BLaER1 treated with 17β-estradiol and CSF1 and Interleukin-3, amounts not matched to agents 10 nM and 100 nM (cell line): ENCODE data around the gene WAPL.

Experiments used
- H3K27ac ChIP-seq, 11 experiments: shearing (Covaris generic); formaldehyde crosslinking; 2 replicates each; pipeline ENCODE4 v1.8.1; 2022
- H3K27me3 ChIP-seq, 11 experiments: shearing (Covaris generic); formaldehyde crosslinking; 2 replicates each; pipeline ENCODE4 v1.8.1; 2022
- H3K36me3 ChIP-seq, 11 experiments: shearing (Covaris generic); formaldehyde crosslinking; 2 replicates each; pipeline ENCODE4 v1.8.1; 2022
- H3K4me1 ChIP-seq, 10 experiments: shearing (Covaris generic); formaldehyde crosslinking; 2 replicates each; pipeline ENCODE4 v1.8.1; 2022
- H3K4me2 ChIP-seq, 11 experiments: shearing (Covaris generic); formaldehyde crosslinking; 2 replicates each; pipeline ENCODE4 v1.8.1; 2022
- H3K4me3 ChIP-seq, 10 experiments: shearing (Covaris generic); formaldehyde crosslinking; 2 replicates each; pipeline ENCODE4 v1.8.1; 2022
- H3K9ac ChIP-seq, 11 experiments: shearing (Covaris generic); formaldehyde crosslinking; 2 replicates each; pipeline ENCODE4 v1.8.1; 2022
- H3K9me3 ChIP-seq, 11 experiments: shearing (Covaris generic); formaldehyde crosslinking; replicated peaks in 1 of 11; 2 replicates each; pipeline ENCODE4 v1.8.1; 2022
- H4K20me1 ChIP-seq, 11 experiments: shearing (Covaris generic); formaldehyde crosslinking; 2 replicates each; pipeline ENCODE4 v1.8.1; 2022
- Cebpa-rat ChIP-seq, 11 experiments: shearing (Covaris generic); IDR thresholded peaks; 2 replicates each; pipeline ENCODE4 v1.8.1; 2022

Gene WAPL

GRCh38 chr10:86511027-86511865 is 10.3 kb downstream of the WAPL start:
- Histone ChIP-seq H4K20me1 (peaks cover 96 to 100% (median 100%) of the 10 kb centered on the region in 11 experiments), H3K27ac (no peak overlapping the region), H3K4me3 (no peak overlapping the region), H3K4me2 (no peak overlapping the region), H3K9me3 (peaks cover 0 to 4% (median 0%) of the 10 kb centered on the region in 11 experiments; a peak in 1 of 22 replicates), H3K36me3 (peaks cover 72 to 100% (median 85%) of the 10 kb centered on the region in 11 experiments), H3K4me1 (peaks cover 54 to 76% (median 64%) of the 10 kb centered on the region in 10 experiments), H3K27me3 (no peaks in the 10 kb centered on the region), H3K9ac (no peak overlapping the region)
- no peak for TF ChIP-seq Cebpa-rat (IDR thresholded peaks at IDR 0.05)

DNA sequence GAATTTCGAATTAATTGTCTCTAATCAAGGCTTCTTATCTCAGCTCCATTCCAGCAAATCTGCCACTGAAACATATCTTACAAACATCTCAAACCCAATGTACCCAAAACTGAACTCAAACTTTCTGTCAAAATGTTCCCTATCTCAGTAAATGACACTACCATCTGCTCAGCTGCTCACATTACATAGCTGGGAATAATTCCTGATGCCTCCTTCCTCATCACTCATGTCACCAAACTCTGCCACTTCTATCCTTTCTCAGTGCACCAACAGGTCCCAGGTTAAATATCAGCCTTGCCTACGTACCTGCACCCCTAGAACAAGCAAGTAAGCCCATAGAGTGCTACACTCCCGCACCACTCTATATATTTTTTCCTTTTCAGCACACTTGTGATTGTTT is 12.4 kb downstream of the WAPL start:
- no peak for TF ChIP-seq Cebpa-rat (IDR thresholded peaks at IDR 0.05)
- H3K27ac ChIP-seq = no peak overlapping the region
- H3K4me3 ChIP-seq = no peak overlapping the region
- peaks cover 96 to 100% (median 100%) of the 10 kb centered on the region in 11 experiments for H4K20me1 ChIP-seq
- peaks cover 0 to 4% (median 0%) of the 10 kb centered on the region in 11 experiments; a peak in 1 of 22 replicates for H3K9me3 ChIP-seq
- peaks cover 58 to 100% (median 83%) of the 10 kb centered on the region in 11 experiments for H3K36me3 ChIP-seq
- peaks cover 53 to 76% (median 67%) of the 10 kb centered on the region in 10 experiments for H3K4me1 ChIP-seq
- no peaks in the 10 kb centered on the region for H3K27me3 ChIP-seq
- no peak overlapping the region for H3K9ac ChIP-seq
- H3K4me2 ChIP-seq = peak overlapping the region in 5 of 11 experiments; percentile 1 to 32 (median 23); a peak in 8 of 22 replicates

GRCh38 chr10:86508217-86508616 is 13.4 kb downstream of the WAPL start:
- Histone ChIP-seq H3K9ac (no peak overlapping the region), H3K4me1 (peaks cover 48 to 67% (median 58%) of the 10 kb centered on the region in 10 experiments), H4K20me1 (peaks cover 95 to 100% (median 100%) of the 10 kb centered on the region in 11 experiments)

DNA sequence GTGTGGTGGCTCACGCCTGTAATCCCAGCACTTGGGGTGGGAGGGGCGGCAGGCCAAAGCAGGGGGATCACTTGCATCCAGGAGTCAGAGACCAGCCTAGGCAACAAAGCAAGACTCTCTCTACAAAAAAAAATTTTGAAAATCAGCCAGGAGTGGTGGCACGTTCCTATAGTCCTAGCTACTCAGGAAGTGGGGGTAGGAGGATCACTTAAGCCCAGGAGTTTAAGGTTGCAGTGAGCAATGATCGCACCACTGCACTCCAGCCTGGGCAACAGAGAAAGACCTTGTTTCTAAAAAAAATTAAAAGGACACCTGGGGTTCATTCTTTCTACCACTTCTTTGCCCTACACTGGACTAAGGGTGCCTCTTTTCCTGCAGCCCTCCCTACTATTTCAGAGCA is 15.1 kb downstream of the WAPL start:
- no peak for TF ChIP-seq Cebpa-rat (IDR thresholded peaks at IDR 0.05)
- H3K4me2 ChIP-seq = peak overlapping the region; percentile 42 to 88 (median 68)
- H4K20me1 ChIP-seq = peaks cover 95 to 100% (median 100%) of the 10 kb centered on the region in 11 experiments
- H3K9ac ChIP-seq = peak overlapping the region in 4 of 11 experiments; percentile 1 to 60 (median 24); a peak in 4 of 22 replicates
- peaks cover 0 to 4% (median 0%) of the 10 kb centered on the region in 11 experiments; a peak in 1 of 22 replicates for H3K9me3 ChIP-seq
- H3K4me3 ChIP-seq = no peak overlapping the region
- peak overlapping the region in 2 of 11 experiments; percentile 4 to 11; a peak in 5 of 22 replicates for H3K27ac ChIP-seq
- no peaks in the 10 kb centered on the region for H3K27me3 ChIP-seq
- peaks cover 58 to 100% (median 83%) of the 10 kb centered on the region in 11 experiments for H3K36me3 ChIP-seq
- H3K4me1 ChIP-seq = peaks cover 41 to 55% (median 50%) of the 10 kb centered on the region in 10 experiments

More at GRCh38 chr10:86508217-86508616, 13.4 kb downstream of the WAPL start:
- TF ChIP-seq Cebpa-rat (IDR thresholded peaks at IDR 0.05) = no peak
- Histone ChIP-seq H3K4me3 (no peak overlapping the region), H3K36me3 (peaks cover 58 to 100% (median 83%) of the 10 kb centered on the region in 11 experiments), H3K27ac (no peak overlapping the region), H3K9me3 (peaks cover 0 to 4% (median 0%) of the 10 kb centered on the region in 11 experiments; a peak in 1 of 22 replicates), H3K27me3 (no peaks in the 10 kb centered on the region), H3K4me2 (peak overlapping the region in 10 of 11 experiments; percentile 19 to 88 (median 66); a peak in 12 of 22 replicates)

GRCh38 chr10:86506062-86506461 is 15.5 kb downstream of the WAPL start:
- H3K36me3 ChIP-seq = peaks cover 58 to 100% (median 83%) of the 10 kb centered on the region in 11 experiments
- H3K9me3 ChIP-seq = peaks cover 0 to 2% (median 0%) of the 10 kb centered on the region in 11 experiments; a peak in 1 of 22 replicates
- peaks cover 41 to 55% (median 49%) of the 10 kb centered on the region in 10 experiments for H3K4me1 ChIP-seq
- peak overlapping the region; percentile 42 to 88 (median 68) for H3K4me2 ChIP-seq
- H3K9ac ChIP-seq = peak overlapping the region in 3 of 11 experiments; percentile 19 to 60 (median 28); a peak in 3 of 22 replicates
- H4K20me1 ChIP-seq = peaks cover 96 to 100% (median 99%) of the 10 kb centered on the region in 11 experiments
- no peaks in the 10 kb centered on the region for H3K27me3 ChIP-seq
- no peak for TF ChIP-seq Cebpa-rat (IDR thresholded peaks at IDR 0.05)
- H3K4me3 ChIP-seq = no peak overlapping the region
- 0 out of 22 replicates have a peak overlapping the region, but pooled peaks of 3 of the 11 experiments have one; percentile 4 to 11 (median 9) for H3K27ac ChIP-seq

GRCh38 chr10:86504510-86504909 is 17.1 kb downstream of the WAPL start:
- Histone ChIP-seq H3K4me3 (no peak overlapping the region), H3K27ac (no peak overlapping the region), H3K4me2 (peak overlapping the region in 1 of 11 experiments; percentile 32; a peak in 1 of 22 replicates), H3K36me3 (peaks cover 58 to 100% (median 83%) of the 10 kb centered on the region in 11 experiments), H4K20me1 (peaks cover 96 to 100% (median 99%) of the 10 kb centered on the region in 11 experiments), H3K9me3 (no peaks in the 10 kb centered on the region), H3K27me3 (no peaks in the 10 kb centered on the region), H3K9ac (no peak overlapping the region), H3K4me1 (peaks cover 41 to 54% (median 46%) of the 10 kb centered on the region in 10 experiments)
- no peak for TF ChIP-seq Cebpa-rat (IDR thresholded peaks at IDR 0.05)

DNA sequence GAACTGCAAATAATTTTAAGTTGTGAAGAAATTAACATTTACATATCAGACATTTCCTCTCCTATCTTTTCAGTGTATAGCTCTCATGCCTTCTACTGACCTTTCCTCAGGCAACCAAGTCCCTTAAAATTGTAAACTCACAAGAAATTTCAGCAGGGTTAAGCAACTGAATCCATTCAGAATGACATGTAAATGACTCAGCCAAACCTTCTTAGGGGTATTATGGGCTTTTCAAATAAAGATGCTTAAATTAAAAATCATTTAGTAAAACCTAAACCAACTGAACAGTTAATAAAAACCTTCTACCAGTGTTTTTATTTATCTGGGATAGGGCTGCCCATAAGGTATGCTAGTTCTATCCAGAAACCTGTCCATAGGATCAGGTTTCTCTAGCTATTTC is 20.7 kb downstream of the WAPL start:
- no peak overlapping the region for H3K9ac ChIP-seq
- no peak for TF ChIP-seq Cebpa-rat (IDR thresholded peaks at IDR 0.05)
- H3K4me3 ChIP-seq = no peak overlapping the region
- H4K20me1 ChIP-seq = peaks cover 89 to 100% (median 99%) of the 10 kb centered on the region in 11 experiments
- no peaks in the 10 kb centered on the region for H3K27me3 ChIP-seq
- peaks cover 85 to 100% (median 96%) of the 10 kb centered on the region in 11 experiments for H3K36me3 ChIP-seq
- H3K4me1 ChIP-seq = peaks cover 5 to 17% (median 9%) of the 10 kb centered on the region in 10 experiments
- no peaks in the 10 kb centered on the region for H3K9me3 ChIP-seq
- H3K27ac ChIP-seq = no peak overlapping the region
- H3K4me2 ChIP-seq = no peak overlapping the region

GRCh38 chr10:86498598-86498997 is 23.0 kb downstream of the WAPL start:
- peaks cover 85 to 100% (median 99%) of the 10 kb centered on the region in 11 experiments for H4K20me1 ChIP-seq
- TF ChIP-seq Cebpa-rat (IDR thresholded peaks at IDR 0.05) = no peak
- H3K36me3 ChIP-seq = peaks cover 91 to 100% (median 99%) of the 10 kb centered on the region in 11 experiments
- H3K27ac ChIP-seq = no peak overlapping the region
- peaks cover 0 to 5% (median 0%) of the 10 kb centered on the region in 10 experiments; a peak in 2 of 20 replicates for H3K4me1 ChIP-seq
- H3K9ac ChIP-seq = no peak overlapping the region
- H3K9me3 ChIP-seq = no peaks in the 10 kb centered on the region
- H3K4me2 ChIP-seq = no peak overlapping the region
- no peaks in the 10 kb centered on the region for H3K27me3 ChIP-seq
- no peak overlapping the region for H3K4me3 ChIP-seq

DNA sequence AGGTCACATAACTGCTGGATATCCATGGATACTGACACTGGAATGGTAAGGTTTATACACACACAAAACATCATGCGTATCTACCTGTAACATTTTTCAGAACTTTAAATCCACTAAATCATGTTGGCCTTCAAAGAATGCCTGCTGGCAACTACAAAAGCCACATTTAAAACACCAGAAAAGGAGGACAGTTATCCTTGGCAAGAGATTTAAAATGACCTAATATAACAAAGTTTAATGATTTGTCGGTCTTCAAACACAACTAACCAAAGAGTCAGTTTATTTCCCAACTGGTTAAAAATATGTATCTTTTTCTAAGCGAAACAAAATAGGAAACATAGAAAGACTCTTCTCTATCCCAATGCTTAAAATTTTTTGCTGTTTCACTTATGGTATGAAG is 24.0 kb downstream of the WAPL start:
- no peak overlapping the region for H3K27ac ChIP-seq
- H4K20me1 ChIP-seq = peaks cover 82 to 100% (median 98%) of the 10 kb centered on the region in 11 experiments
- peaks cover 0 to 5% (median 0%) of the 10 kb centered on the region in 10 experiments; a peak in 2 of 20 replicates for H3K4me1 ChIP-seq
- H3K4me3 ChIP-seq = no peak overlapping the region
- H3K9me3 ChIP-seq = no peaks in the 10 kb centered on the region
- TF ChIP-seq Cebpa-rat (IDR thresholded peaks at IDR 0.05) = no peak
- peaks cover 90 to 100% (median 98%) of the 10 kb centered on the region in 11 experiments for H3K36me3 ChIP-seq
- no peak overlapping the region for H3K9ac ChIP-seq
- no peak overlapping the region for H3K4me2 ChIP-seq
- H3K27me3 ChIP-seq = no peaks in the 10 kb centered on the region
